D721Med (cell line): ENCODE results near the gene PPFIA2.

ENCODE experiments used
- DNase-seq: peaks from one replicate; pipeline ENCODE4 v3.0.0; 2011; ENCODE audit warnings: low spot score; ENCODE audit not compliant: insufficient read length
- FAIRE-seq: peaks from 2 replicates; lab custom pipeline; 2011; peaks lifted over from hg19 to GRCh38; lab: Jason Lieb, UNC
- CTCF ChIP-seq: IDR thresholded peaks from 2 replicates; pipeline ENCODE4 v1.5.1; 2012; ENCODE audit warnings: mild to moderate bottlenecking, control low read depth; ENCODE audit not compliant: insufficient read depth; ENCODE audit errors: missing control alignments

Gene PPFIA2

DNA sequence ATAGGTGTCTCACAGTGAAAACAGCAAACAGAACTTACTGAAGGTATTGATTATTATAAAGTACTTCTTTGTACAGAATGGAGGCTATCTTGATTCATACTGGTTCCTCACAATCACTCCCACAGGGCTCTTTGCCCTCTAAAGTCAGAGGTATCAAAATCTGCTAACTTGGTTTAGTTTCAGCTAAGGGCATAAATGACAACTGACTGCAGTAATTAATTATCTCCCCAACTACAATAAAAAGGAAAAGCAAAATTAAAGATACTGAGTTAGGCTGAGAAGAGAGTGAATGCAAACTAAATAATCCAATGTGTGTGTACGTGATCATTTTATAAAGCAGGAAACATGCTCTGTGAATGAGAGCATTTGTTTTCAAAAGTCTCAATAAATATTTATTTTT is 342.6 kb downstream of the PPFIA2 start:
- FAIRE-seq (no peak), DNase-seq (no peak)
- no peak for TF ChIP-seq CTCF

GRCh38 chr12:81414441-81414840 is 344.7 kb downstream of the PPFIA2 start:
- no peak for TF ChIP-seq CTCF
- DNase-seq, result no peak
- peak; percentile 87 for FAIRE-seq

- no peak for DNase-seq
Measured at GRCh38 chr12:81412940-81413339, 346.2 kb downstream of the PPFIA2 start.

GRCh38 chr12:81403348-81403747 is 355.8 kb downstream of the PPFIA2 start:
- DNase-seq (no peak), FAIRE-seq (no peak)
- TF ChIP-seq CTCF, result no peak

More at GRCh38 chr12:81412940-81413339, 346.2 kb downstream of the PPFIA2 start:
- TF ChIP-seq CTCF, result no peak
- peak; percentile 56 for FAIRE-seq

GRCh38 chr12:81401241-81401640 is 357.9 kb downstream of the PPFIA2 start:
- DNase-seq, result no peak
- no peak for FAIRE-seq
- no peak for TF ChIP-seq CTCF

DNA sequence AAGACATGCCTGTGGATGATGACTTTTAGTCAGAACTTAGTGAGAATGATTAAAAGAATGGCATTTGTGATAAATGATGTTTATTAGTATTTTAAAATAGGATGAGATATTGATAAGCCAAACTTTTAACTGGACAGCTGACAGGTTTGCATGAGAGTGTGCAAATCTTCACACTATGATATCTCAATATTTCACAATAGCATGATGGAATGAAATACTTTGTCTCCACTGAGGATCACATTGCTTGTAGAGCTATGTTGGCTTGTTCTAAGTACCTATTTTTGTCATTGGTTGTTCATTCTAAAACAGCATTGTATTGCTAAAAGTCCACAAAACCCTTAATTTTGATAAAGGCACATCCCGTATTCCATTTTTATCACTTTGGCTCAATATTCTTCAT is 359.1 kb downstream of the PPFIA2 start:
- DNase-seq (no peak), FAIRE-seq (peak; percentile 91)
- no peak for TF ChIP-seq CTCF

- TF ChIP-seq CTCF, result no peak
- no peak for FAIRE-seq
Measured at GRCh38 chr12:81395431-81395830, 363.7 kb downstream of the PPFIA2 start.

More at GRCh38 chr12:81395431-81395830, 363.7 kb downstream of the PPFIA2 start:
- DNase-seq, result no peak
